Ovary (tissue), 3 donors: ENCODE measurements around the gene AFTPH.

ENCODE experiments used
- EP300 ChIP-seq: sonication (generic); formaldehyde crosslinking; IDR thresholded peaks from one replicate; pipeline ENCODE4 v1.6.1; 2017; ENCODE audit warnings: antibody characterized with exemption
- POLR2A ChIP-seq: fragments of 450-650 bp; IDR thresholded peaks from one replicate; pipeline ENCODE4 v1.6.1; 2017; ENCODE audit warnings: antibody characterized with exemption, mild to moderate bottlenecking, moderate library complexity
- TF ChIP-seq, protein P1 (sequence below), 3 donors: fragments of 450-650 bp in 2 of 3; fragments of 200-600 bp in 1 of 3; IDR thresholded peaks; one replicate each; pipeline versions ENCODE4 v1.5.1 to v1.8.0; 2016 to 2022; ENCODE audit warnings: antibody characterized with exemption in 3 of 3, mild to moderate bottlenecking in 1 of 3
- donor health status: DM: no; HTN: no; CAD: no.

DNA sequence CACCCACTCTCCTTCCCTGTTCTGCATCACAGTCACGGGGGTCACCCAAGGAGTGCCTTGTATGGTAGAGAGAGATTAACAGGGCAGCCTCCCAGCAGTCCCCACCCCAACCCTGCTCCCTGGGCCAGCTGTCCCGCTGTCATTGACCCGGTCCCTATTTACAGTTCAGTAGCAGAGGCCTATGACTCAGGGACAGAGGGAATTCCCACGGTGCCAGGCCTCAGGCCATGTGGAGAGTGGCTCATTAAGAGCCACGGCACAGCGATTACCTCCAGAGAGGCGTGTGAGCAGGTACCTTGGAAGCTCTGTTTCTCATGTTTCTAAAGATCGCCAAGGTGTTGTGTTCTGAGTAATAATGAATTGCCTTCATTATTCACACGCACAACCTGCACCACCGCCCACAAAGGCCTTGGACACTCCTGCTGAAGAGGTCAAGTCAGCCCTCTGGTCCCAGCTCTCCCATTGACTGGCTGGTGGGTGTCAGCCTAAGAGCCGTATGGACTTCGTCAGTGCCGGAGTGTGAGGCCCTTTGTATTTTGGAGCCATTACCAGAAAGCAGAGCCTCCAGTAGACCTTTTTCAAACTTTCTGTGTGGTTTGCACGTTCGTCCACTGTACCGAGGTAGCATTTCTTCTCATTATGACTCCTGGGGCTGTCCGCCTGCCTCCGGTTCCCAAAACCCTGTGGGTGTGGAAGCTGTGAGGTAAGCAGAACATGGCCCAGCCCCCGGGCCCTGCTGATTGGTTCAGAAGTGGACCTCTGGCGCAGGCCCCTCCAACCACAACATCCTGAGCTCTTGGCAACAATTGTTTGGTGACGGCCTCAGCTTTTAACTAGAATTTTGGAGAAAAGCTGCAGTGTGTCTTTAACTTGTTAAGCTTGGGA is 82.6 kb downstream of the AFTPH start:
- TF ChIP-seq POLR2A (no peak), EP300 (no peak)
- TF ChIP-seq, protein P1, sequence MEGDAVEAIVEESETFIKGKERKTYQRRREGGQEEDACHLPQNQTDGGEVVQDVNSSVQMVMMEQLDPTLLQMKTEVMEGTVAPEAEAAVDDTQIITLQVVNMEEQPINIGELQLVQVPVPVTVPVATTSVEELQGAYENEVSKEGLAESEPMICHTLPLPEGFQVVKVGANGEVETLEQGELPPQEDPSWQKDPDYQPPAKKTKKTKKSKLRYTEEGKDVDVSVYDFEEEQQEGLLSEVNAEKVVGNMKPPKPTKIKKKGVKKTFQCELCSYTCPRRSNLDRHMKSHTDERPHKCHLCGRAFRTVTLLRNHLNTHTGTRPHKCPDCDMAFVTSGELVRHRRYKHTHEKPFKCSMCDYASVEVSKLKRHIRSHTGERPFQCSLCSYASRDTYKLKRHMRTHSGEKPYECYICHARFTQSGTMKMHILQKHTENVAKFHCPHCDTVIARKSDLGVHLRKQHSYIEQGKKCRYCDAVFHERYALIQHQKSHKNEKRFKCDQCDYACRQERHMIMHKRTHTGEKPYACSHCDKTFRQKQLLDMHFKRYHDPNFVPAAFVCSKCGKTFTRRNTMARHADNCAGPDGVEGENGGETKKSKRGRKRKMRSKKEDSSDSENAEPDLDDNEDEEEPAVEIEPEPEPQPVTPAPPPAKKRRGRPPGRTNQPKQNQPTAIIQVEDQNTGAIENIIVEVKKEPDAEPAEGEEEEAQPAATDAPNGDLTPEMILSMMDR (IDR thresholded peaks at IDR 0.05): no peak
